ENCODE measurements around the gene PTP4A1. TPM values are rescaled to one million over a fixed set of nuclear protein-coding genes. Genes with fewer than 3 reads are reported as not detected.

The PTP4A1 gene
- total RNA-seq, 4 donors from 2014 or later = 27.7 to 54.5 (median 39.7) TPM

DNA sequence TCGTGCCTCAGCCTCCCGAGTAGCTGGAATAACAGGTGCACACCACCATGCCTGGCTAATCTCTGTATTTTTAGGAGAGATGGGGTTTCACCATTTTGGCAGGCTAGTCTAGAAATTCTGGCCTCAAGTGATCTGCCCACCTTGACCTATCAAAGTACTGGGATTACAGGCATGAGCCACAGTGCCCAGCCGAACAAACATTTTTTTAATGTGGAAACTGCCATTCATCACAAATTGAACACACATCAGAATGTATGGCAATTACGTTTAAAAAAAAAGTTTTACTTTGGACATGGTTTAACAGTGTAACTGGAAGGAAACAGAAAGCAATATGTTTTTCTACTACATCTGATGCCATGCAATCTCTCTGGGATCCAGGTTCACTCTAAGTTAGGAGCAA lies 38.3 kb upstream of the PTP4A1 start:
- H3K27me3 ChIP-seq = no peaks in the 10 kb centered on the region
- ATAC-seq = no peak
- no peaks in the 10 kb centered on the region for H3K4me1 ChIP-seq
- H3K27ac ChIP-seq = no peak overlapping the region
- TF ChIP-seq POLR2AphosphoS5 (IDR thresholded peaks at IDR 0.05) (no peak), POLR2A (IDR thresholded peaks at IDR 0.05) (no peak), EP300 (IDR thresholded peaks at IDR 0.05) (no peak)
- TF ChIP-seq, protein P1, sequence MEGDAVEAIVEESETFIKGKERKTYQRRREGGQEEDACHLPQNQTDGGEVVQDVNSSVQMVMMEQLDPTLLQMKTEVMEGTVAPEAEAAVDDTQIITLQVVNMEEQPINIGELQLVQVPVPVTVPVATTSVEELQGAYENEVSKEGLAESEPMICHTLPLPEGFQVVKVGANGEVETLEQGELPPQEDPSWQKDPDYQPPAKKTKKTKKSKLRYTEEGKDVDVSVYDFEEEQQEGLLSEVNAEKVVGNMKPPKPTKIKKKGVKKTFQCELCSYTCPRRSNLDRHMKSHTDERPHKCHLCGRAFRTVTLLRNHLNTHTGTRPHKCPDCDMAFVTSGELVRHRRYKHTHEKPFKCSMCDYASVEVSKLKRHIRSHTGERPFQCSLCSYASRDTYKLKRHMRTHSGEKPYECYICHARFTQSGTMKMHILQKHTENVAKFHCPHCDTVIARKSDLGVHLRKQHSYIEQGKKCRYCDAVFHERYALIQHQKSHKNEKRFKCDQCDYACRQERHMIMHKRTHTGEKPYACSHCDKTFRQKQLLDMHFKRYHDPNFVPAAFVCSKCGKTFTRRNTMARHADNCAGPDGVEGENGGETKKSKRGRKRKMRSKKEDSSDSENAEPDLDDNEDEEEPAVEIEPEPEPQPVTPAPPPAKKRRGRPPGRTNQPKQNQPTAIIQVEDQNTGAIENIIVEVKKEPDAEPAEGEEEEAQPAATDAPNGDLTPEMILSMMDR (IDR thresholded peaks at IDR 0.05) = no peak
- no peaks in the 10 kb centered on the region for H3K9me3 ChIP-seq
- H3K4me3 ChIP-seq = no peak overlapping the region
- WGBS, 2 donors (ENCODE audit: low coverage in 1 of 2) = 90 to 92% methylated on average over 4 of the region's 4 CpGs
- H3K36me3 ChIP-seq = no peaks in the 10 kb centered on the region

- Histone ChIP-seq H3K27me3 (no peaks in the 10 kb centered on the region), H3K4me1 (no peaks in the 10 kb centered on the region), H3K9me3 (no peaks in the 10 kb centered on the region), H3K36me3 (no peaks in the 10 kb centered on the region), H3K4me3 (no peak overlapping the region), H3K27ac (no peak overlapping the region)
- WGBS, 2 donors (ENCODE audit: low coverage in 1 of 2) = 50 to 67% methylated on average over 4 to 6 of the region's 9 CpGs
- no peak for ATAC-seq
- no peak for TF ChIP-seq EP300 (IDR thresholded peaks at IDR 0.05)
- TF ChIP-seq, protein P1 (IDR thresholded peaks at IDR 0.05) = no peak
- TF ChIP-seq POLR2A (IDR thresholded peaks at IDR 0.05) = no peak
- TF ChIP-seq POLR2AphosphoS5 (IDR thresholded peaks at IDR 0.05) = no peak
These were observed 34.9 kb upstream of the PTP4A1 start for GRCh38 chr6:63537201-63537958.

DNA sequence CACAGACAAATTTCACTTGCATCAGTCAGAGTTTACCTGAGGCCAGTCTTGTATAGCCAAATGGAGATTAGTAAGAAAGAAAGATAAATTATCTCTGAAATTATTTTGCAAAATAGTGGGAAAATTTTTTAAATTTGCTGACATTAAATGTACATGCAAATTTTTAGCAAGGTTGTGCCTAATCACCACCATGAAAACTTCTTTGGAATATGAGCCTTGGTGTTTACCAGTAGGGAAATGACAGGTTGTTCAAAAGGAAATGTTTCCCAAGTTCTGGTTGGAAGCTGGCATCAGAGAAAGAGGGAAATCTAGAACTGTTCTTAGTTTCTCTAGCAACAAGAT lies 34.4 kb upstream of the PTP4A1 start:
- Histone ChIP-seq H3K36me3 (no peaks in the 10 kb centered on the region), H3K27me3 (no peaks in the 10 kb centered on the region), H3K4me1 (no peaks in the 10 kb centered on the region), H3K27ac (no peak overlapping the region), H3K4me3 (no peak overlapping the region), H3K9me3 (no peaks in the 10 kb centered on the region)
- ATAC-seq = no peak
- TF ChIP-seq, protein P1 (IDR thresholded peaks at IDR 0.05) = no peak
- TF ChIP-seq POLR2A (IDR thresholded peaks at IDR 0.05) (no peak), POLR2AphosphoS5 (IDR thresholded peaks at IDR 0.05) (no peak), EP300 (IDR thresholded peaks at IDR 0.05) (no peak)

DNA sequence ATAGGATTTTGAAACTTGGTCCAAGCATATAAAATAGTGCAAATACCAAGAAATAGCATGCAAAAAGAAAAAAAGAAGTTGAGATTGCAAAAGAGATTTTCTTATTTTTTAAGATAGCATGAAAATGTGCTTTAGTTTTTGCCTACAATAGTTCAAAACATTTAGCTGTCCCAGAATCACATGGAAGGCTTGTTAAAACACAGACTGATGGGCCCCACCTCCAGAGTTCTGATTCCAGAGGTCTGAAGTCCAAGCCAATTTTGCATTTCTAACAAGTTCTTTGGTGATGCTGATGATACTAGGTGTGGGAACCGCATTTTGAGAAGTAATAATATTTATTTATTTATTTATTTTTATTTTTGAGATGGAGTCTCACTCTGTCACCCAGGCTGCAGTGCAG lies 33.7 kb upstream of the PTP4A1 start:
- no peaks in the 10 kb centered on the region for H3K9me3 ChIP-seq
- no peak overlapping the region for H3K4me3 ChIP-seq
- no peak overlapping the region for H3K27ac ChIP-seq
- 82 to 88% methylated on average over 1 of the region's 1 CpG for WGBS, 2 donors (ENCODE audit: low coverage in 1 of 2)
- no peaks in the 10 kb centered on the region for H3K4me1 ChIP-seq
- no peak for ATAC-seq
- TF ChIP-seq EP300 (IDR thresholded peaks at IDR 0.05) (no peak), POLR2AphosphoS5 (IDR thresholded peaks at IDR 0.05) (no peak), POLR2A (IDR thresholded peaks at IDR 0.05) (no peak)
- TF ChIP-seq, protein P1 (IDR thresholded peaks at IDR 0.05) = no peak
- H3K36me3 ChIP-seq = no peaks in the 10 kb centered on the region
- H3K27me3 ChIP-seq = no peaks in the 10 kb centered on the region

DNA sequence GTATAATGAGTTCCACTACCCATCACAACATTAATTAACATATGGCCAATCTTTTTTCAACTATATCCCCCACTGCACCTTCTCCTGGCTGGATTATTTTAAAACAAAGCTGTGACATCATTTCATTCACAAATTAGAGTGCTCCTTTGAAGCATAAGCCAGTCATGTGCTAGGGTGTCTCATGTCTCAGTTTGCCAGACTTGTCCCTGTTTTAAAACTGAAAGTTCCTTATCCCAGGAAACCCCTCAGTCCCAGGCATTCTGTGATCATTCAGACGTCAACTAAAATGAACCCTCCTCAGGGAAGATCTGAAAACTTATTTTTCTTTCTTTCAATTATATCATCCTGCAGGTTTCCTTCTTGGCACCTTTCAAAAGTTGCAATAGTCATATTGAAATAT lies 29.3 kb upstream of the PTP4A1 start:
- Histone ChIP-seq H3K9me3 (no peaks in the 10 kb centered on the region), H3K27ac (no peak overlapping the region), H3K4me3 (no peak overlapping the region), H3K27me3 (no peaks in the 10 kb centered on the region), H3K4me1 (no peaks in the 10 kb centered on the region), H3K36me3 (no peaks in the 10 kb centered on the region)
- no peak for ATAC-seq
- WGBS, 2 donors (ENCODE audit: low coverage in 1 of 2) = 60% methylated on average over 1 of the region's 1 CpG; no CpG with 5 or more reads in 1 of the 2 donors
- TF ChIP-seq, protein P1 (IDR thresholded peaks at IDR 0.05) = no peak
- TF ChIP-seq POLR2A (IDR thresholded peaks at IDR 0.05) (no peak), POLR2AphosphoS5 (IDR thresholded peaks at IDR 0.05) (no peak), EP300 (IDR thresholded peaks at IDR 0.05) (no peak)

Measured in gastroesophageal sphincter (tissue), 4 donors.